IPS-18a (cell line): ENCODE results near the gene PLEKHA7.
A peak's percentile ranks its signal among the peaks of the same experiment; 100 is the strongest.

Source experiments
- H3K27ac ChIP-seq: one replicate; pipeline ENCODE4 v1.5.1; 2013; ENCODE audit warnings: low read length
- H3K27me3 ChIP-seq: one replicate; pipeline ENCODE4 v1.6.1; 2013; ENCODE audit warnings: mild to moderate bottlenecking, low read length; ENCODE audit not compliant: control insufficient read depth, insufficient read depth
- H3K36me3 ChIP-seq: one replicate; pipeline ENCODE4 v1.6.1; 2013; ENCODE audit warnings: low read depth, low read length; ENCODE audit not compliant: control insufficient read depth
- H3K4me1 ChIP-seq: one replicate; pipeline ENCODE4 v1.6.1; 2013; ENCODE audit warnings: low read depth, low read length; ENCODE audit not compliant: control insufficient read depth
- H3K4me3 ChIP-seq: one replicate; pipeline ENCODE4 v1.5.1; 2013; ENCODE audit warnings: low read length
- H3K9ac ChIP-seq: one replicate; pipeline ENCODE4 v1.6.1; 2013; ENCODE audit warnings: mild to moderate bottlenecking, low read length, moderate library complexity
- H3K9me3 ChIP-seq: one replicate; pipeline ENCODE4 v1.6.1; 2013; ENCODE audit warnings: low read depth, low read length; ENCODE audit not compliant: control insufficient read depth

PLEKHA7 gene

GRCh38 chr11:16933756-16934603, 80.2 kb downstream of the PLEKHA7 start:
- Histone ChIP-seq H3K9ac (no peak overlapping the region), H3K9me3 (no peaks in the 10 kb centered on the region), H3K4me3 (no peak overlapping the region), H3K4me1 (no peaks in the 10 kb centered on the region), H3K36me3 (no peaks in the 10 kb centered on the region), H3K27me3 (no peaks in the 10 kb centered on the region), H3K27ac (no peak overlapping the region)

GRCh38 chr11:16933291-16933690, 80.9 kb downstream of the PLEKHA7 start:
- H3K27me3 ChIP-seq, result peaks cover 2% of the 10 kb centered on the region
- no peaks in the 10 kb centered on the region for H3K9me3 ChIP-seq
- no peak overlapping the region for H3K9ac ChIP-seq
- H3K36me3 ChIP-seq, result no peaks in the 10 kb centered on the region
- no peak overlapping the region for H3K27ac ChIP-seq
- no peaks in the 10 kb centered on the region for H3K4me1 ChIP-seq
- no peak overlapping the region for H3K4me3 ChIP-seq

GRCh38 chr11:16928044-16928443, 86.2 kb downstream of the PLEKHA7 start:
- Histone ChIP-seq H3K9me3 (no peaks in the 10 kb centered on the region), H3K27me3 (peaks cover 55% of the 10 kb centered on the region), H3K27ac (no peak overlapping the region), H3K36me3 (no peaks in the 10 kb centered on the region), H3K9ac (no peak overlapping the region), H3K4me3 (no peak overlapping the region), H3K4me1 (peaks cover 17% of the 10 kb centered on the region)

- Histone ChIP-seq H3K36me3 (no peaks in the 10 kb centered on the region), H3K27me3 (peaks cover 64% of the 10 kb centered on the region), H3K27ac (no peak overlapping the region), H3K4me3 (no peak overlapping the region), H3K4me1 (peaks cover 17% of the 10 kb centered on the region), H3K9me3 (no peaks in the 10 kb centered on the region), H3K9ac (no peak overlapping the region)
Observed at GRCh38 chr11:16926883-16927626, 87.2 kb downstream of the PLEKHA7 start.

- peak overlapping the region; percentile 2 for H3K9ac ChIP-seq
- H3K27ac ChIP-seq, result no peak overlapping the region
- H3K36me3 ChIP-seq, result no peaks in the 10 kb centered on the region
- peaks cover 17% of the 10 kb centered on the region for H3K4me1 ChIP-seq
- H3K27me3 ChIP-seq, result peaks cover 64% of the 10 kb centered on the region
- H3K4me3 ChIP-seq, result peak overlapping the region; percentile 60
- H3K9me3 ChIP-seq, result no peaks in the 10 kb centered on the region
Observed at GRCh38 chr11:16925561-16926065, 88.6 kb downstream of the PLEKHA7 start.

GRCh38 chr11:16924826-16925560, 89.2 kb downstream of the PLEKHA7 start:
- Histone ChIP-seq H3K4me3 (peak overlapping the region; percentile 60), H3K36me3 (no peaks in the 10 kb centered on the region), H3K4me1 (peaks cover 17% of the 10 kb centered on the region), H3K27me3 (peaks cover 64% of the 10 kb centered on the region), H3K9me3 (no peaks in the 10 kb centered on the region), H3K27ac (no peak overlapping the region), H3K9ac (peak overlapping the region; percentile 2)

- Histone ChIP-seq H3K36me3 (no peaks in the 10 kb centered on the region), H3K27me3 (peaks cover 64% of the 10 kb centered on the region), H3K4me3 (peak overlapping the region; percentile 60), H3K27ac (no peak overlapping the region), H3K9me3 (no peaks in the 10 kb centered on the region), H3K9ac (no peak overlapping the region), H3K4me1 (peaks cover 17% of the 10 kb centered on the region)
Observed at GRCh38 chr11:16924462-16924825, 89.8 kb downstream of the PLEKHA7 start.

GRCh38 chr11:16923987-16924386, 90.2 kb downstream of the PLEKHA7 start:
- no peak overlapping the region for H3K9ac ChIP-seq
- H3K4me1 ChIP-seq, result peaks cover 17% of the 10 kb centered on the region
- no peak overlapping the region for H3K27ac ChIP-seq
- H3K4me3 ChIP-seq, result peak overlapping the region; percentile 60
- H3K9me3 ChIP-seq, result no peaks in the 10 kb centered on the region
- H3K36me3 ChIP-seq, result no peaks in the 10 kb centered on the region
- H3K27me3 ChIP-seq, result peaks cover 64% of the 10 kb centered on the region

GRCh38 chr11:16921668-16922067, 92.5 kb downstream of the PLEKHA7 start:
- Histone ChIP-seq H3K36me3 (no peaks in the 10 kb centered on the region), H3K27ac (no peak overlapping the region), H3K9ac (no peak overlapping the region), H3K27me3 (peaks cover 45% of the 10 kb centered on the region), H3K4me3 (no peak overlapping the region), H3K4me1 (peaks cover 16% of the 10 kb centered on the region), H3K9me3 (no peaks in the 10 kb centered on the region)

GRCh38 chr11:16921019-16921418, 93.2 kb downstream of the PLEKHA7 start:
- no peak overlapping the region for H3K4me3 ChIP-seq
- H3K36me3 ChIP-seq, result no peaks in the 10 kb centered on the region
- H3K4me1 ChIP-seq, result peaks cover 9% of the 10 kb centered on the region
- H3K27me3 ChIP-seq, result peaks cover 39% of the 10 kb centered on the region
- no peaks in the 10 kb centered on the region for H3K9me3 ChIP-seq
- no peak overlapping the region for H3K27ac ChIP-seq
- H3K9ac ChIP-seq, result no peak overlapping the region

GRCh38 chr11:16920559-16920958, 93.7 kb downstream of the PLEKHA7 start:
- no peak overlapping the region for H3K27ac ChIP-seq
- H3K4me1 ChIP-seq, result peaks cover 7% of the 10 kb centered on the region
- no peak overlapping the region for H3K4me3 ChIP-seq
- H3K9me3 ChIP-seq, result no peaks in the 10 kb centered on the region
- H3K36me3 ChIP-seq, result no peaks in the 10 kb centered on the region
- H3K27me3 ChIP-seq, result peaks cover 34% of the 10 kb centered on the region
- H3K9ac ChIP-seq, result no peak overlapping the region
